Peyer's patch (tissue), 4 donors: ENCODE data around the gene RNLS. TPM values are rescaled to one million over a fixed set of nuclear protein-coding genes. Genes with fewer than 3 reads are reported as not detected.

Experiments used
- DNase-seq, 3 donors: peaks; one replicate each; pipeline ENCODE4 v3.0.0-alpha.2; 2017 to 2019
- H3K27ac ChIP-seq, 4 donors: fragments of 200-600 bp; sonication (generic); one replicate each; pipeline ENCODE4 v1.5.1; 2016 to 2019
- H3K27me3 ChIP-seq, 2 donors: fragments of 200-600 bp; sonication (generic); one replicate each; pipeline ENCODE4 v1.5.1; 2019
- H3K36me3 ChIP-seq, 3 donors: fragments of 200-600 bp; sonication (generic); one replicate each; pipeline ENCODE4 v1.5.1; 2016 to 2019
- H3K4me1 ChIP-seq, 4 donors: fragments of 200-600 bp; sonication (generic); one replicate each; pipeline ENCODE4 v1.5.1; 2016 to 2019
- H3K4me3 ChIP-seq, 4 donors: fragments of 200-600 bp; sonication (generic); 1 replicate in 3 of 4; 2 replicates in 1 of 4; pipeline ENCODE4 v1.5.1; 2016 to 2019; ENCODE audit warnings: mild to moderate bottlenecking in 1 of 4
- H3K9me3 ChIP-seq, 4 donors: fragments of 200-600 bp; sonication (generic); one replicate each; pipeline ENCODE4 v1.5.1; 2016 to 2019; ENCODE audit warnings: mild to moderate bottlenecking in 1 of 4
- POLR2A ChIP-seq, 2 donors: fragments of 450-650 bp; IDR thresholded peaks; one replicate each; pipeline ENCODE4 v1.5.1; 2017; ENCODE audit warnings: antibody characterized with exemption in 2 of 2, mild to moderate bottlenecking in 2 of 2, moderate library complexity in 2 of 2
- total RNA-seq, 4 donors: library from RNA; depleted of rRNA; stranded (reverse); fragments of >200 nt; gene quantifications; one replicate each; pipeline ENCODE4 v1.1.0, GENCODE V29; 2016
- TF ChIP-seq, protein P1 (sequence below), 6 experiments: fragments of 450-650 bp in 4 of 6; fragments of 200-600 bp in 2 of 6; sonication (generic) in 1 of 6; IDR thresholded peaks; one replicate each; pipeline ENCODE4 v1.5.1; 2017 to 2019; ENCODE audit warnings: antibody characterized with exemption in 6 of 6, mild to moderate bottlenecking in 3 of 6, moderate library complexity in 1 of 6

RNLS gene
- total RNA-seq, 4 donors from 2014 or later = 4.1 to 29.6 (median 22.6) TPM

DNA sequence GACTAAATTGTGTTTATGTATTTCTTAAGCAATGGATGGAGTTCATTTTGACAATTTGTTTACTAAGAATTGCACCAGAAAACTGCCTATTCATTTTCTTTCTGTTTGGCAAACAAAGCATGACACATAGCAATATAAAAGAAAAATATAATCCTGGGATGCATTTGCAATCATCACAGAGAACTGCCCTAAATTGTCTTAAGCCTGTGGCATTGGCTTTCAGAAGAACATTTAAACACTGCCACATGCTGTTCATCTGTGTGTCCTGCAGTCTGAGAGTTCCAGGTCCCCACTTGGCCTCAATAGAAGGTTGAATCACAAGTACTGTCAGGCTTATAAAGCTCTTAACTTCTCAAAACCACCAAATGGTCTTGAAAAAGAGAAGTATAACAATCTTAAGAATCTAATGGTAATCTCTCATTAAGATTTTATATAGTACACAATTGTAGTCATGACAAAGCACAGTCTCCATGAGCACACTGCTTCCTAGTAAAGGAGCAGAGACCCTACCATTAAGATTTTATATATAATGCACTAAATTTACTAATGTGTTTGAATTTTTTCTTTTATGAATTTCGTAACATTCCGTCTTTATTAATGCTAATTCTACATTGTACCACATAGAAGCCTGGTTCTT is 29.9 kb downstream of the RNLS start:
- no peaks in the 10 kb centered on the region for H3K9me3 ChIP-seq
- H3K27me3 ChIP-seq = no peaks in the 10 kb centered on the region
- no peaks in the 10 kb centered on the region for H3K36me3 ChIP-seq
- no peak overlapping the region for H3K4me3 ChIP-seq
- no peak overlapping the region for H3K27ac ChIP-seq
- peak in 2 of 3 donors; percentile 22 to 74 for DNase-seq
- no peaks in the 10 kb centered on the region for H3K4me1 ChIP-seq
- no peak for TF ChIP-seq POLR2A (IDR thresholded peaks at IDR 0.05)
- TF ChIP-seq, protein P1, sequence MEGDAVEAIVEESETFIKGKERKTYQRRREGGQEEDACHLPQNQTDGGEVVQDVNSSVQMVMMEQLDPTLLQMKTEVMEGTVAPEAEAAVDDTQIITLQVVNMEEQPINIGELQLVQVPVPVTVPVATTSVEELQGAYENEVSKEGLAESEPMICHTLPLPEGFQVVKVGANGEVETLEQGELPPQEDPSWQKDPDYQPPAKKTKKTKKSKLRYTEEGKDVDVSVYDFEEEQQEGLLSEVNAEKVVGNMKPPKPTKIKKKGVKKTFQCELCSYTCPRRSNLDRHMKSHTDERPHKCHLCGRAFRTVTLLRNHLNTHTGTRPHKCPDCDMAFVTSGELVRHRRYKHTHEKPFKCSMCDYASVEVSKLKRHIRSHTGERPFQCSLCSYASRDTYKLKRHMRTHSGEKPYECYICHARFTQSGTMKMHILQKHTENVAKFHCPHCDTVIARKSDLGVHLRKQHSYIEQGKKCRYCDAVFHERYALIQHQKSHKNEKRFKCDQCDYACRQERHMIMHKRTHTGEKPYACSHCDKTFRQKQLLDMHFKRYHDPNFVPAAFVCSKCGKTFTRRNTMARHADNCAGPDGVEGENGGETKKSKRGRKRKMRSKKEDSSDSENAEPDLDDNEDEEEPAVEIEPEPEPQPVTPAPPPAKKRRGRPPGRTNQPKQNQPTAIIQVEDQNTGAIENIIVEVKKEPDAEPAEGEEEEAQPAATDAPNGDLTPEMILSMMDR (IDR thresholded peaks at IDR 0.05) = peak; percentile 41 to 90 (median 80)

DNA sequence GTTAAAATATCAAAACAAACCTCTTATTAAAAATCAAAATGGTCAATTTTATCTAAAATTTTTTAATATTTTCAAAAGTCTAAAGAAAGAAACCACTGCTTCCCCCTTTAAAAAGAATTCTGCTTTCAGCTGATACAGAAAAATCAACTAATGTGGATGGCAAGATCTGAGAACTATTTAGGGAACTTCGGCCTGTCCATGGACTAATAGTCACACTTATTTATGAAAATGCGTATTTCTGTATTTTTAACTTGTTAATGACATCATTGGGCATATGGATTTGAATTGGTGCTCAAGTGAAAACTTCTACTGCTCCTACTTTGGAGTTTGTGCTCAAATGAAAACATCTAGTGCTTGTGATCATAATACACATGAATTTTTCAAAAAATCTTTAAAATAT is 31.9 kb downstream of the RNLS start:
- TF ChIP-seq POLR2A (IDR thresholded peaks at IDR 0.05) = no peak
- TF ChIP-seq, protein P1 (IDR thresholded peaks at IDR 0.05) = no peak
- DNase-seq = no peak
- no peak overlapping the region for H3K27ac ChIP-seq

DNA sequence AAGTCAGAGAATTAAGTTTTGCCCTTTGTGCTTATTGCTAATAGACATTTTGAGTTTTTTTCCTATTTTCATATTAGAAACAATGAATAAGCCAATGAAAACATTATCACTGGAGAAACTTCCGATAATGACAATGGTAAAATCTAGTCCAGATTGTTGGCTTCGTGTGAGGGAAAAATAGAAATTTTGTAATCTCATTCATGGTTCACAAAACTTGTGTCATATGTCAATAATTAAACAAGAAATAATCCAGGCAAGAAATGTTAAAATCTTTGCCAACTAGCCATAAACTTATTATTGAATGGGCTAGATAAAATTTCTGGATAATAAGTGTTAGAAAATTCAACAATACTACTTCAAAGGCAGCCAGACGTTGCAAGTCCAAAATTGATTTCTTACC is 36.6 kb downstream of the RNLS start:
- no peaks in the 10 kb centered on the region for H3K36me3 ChIP-seq
- H3K4me1 ChIP-seq = no peaks in the 10 kb centered on the region
- H3K9me3 ChIP-seq = no peaks in the 10 kb centered on the region
- no peak overlapping the region for H3K4me3 ChIP-seq
- H3K27me3 ChIP-seq = no peaks in the 10 kb centered on the region
- DNase-seq = no peak
- TF ChIP-seq, protein P1 (IDR thresholded peaks at IDR 0.05) = no peak
- TF ChIP-seq POLR2A (IDR thresholded peaks at IDR 0.05) = no peak
- no peak overlapping the region for H3K27ac ChIP-seq

More for the DNA sequence above, 31.9 kb downstream of the RNLS start:
- no peaks in the 10 kb centered on the region for H3K27me3 ChIP-seq
- H3K4me3 ChIP-seq = no peak overlapping the region
- H3K9me3 ChIP-seq = no peaks in the 10 kb centered on the region
- no peaks in the 10 kb centered on the region for H3K36me3 ChIP-seq
- no peaks in the 10 kb centered on the region for H3K4me1 ChIP-seq

DNA sequence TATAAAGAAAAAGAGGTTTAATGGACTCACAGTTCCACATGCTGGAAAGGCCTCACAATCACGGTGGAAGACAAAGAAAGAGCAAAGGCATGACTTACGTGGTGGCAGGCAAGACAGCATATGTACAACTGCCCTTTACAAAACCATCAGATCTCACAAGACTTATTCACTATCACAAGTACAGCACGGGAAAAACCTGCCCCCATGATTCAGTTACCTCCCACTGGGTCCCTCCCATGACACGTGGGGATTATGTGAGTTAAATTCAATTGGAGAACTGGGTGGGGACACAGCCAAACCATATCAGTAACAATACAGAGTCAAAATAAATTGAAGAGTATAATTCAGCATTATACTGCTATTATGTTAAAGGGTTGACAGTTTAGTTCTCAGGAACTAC is 37.8 kb downstream of the RNLS start:
- DNase-seq = no peak
- Histone ChIP-seq H3K27me3 (no peaks in the 10 kb centered on the region), H3K27ac (no peak overlapping the region), H3K4me1 (no peaks in the 10 kb centered on the region), H3K9me3 (no peaks in the 10 kb centered on the region), H3K4me3 (no peak overlapping the region), H3K36me3 (no peaks in the 10 kb centered on the region)
- no peak for TF ChIP-seq POLR2A (IDR thresholded peaks at IDR 0.05)
- TF ChIP-seq, protein P1 (IDR thresholded peaks at IDR 0.05) = no peak

DNA sequence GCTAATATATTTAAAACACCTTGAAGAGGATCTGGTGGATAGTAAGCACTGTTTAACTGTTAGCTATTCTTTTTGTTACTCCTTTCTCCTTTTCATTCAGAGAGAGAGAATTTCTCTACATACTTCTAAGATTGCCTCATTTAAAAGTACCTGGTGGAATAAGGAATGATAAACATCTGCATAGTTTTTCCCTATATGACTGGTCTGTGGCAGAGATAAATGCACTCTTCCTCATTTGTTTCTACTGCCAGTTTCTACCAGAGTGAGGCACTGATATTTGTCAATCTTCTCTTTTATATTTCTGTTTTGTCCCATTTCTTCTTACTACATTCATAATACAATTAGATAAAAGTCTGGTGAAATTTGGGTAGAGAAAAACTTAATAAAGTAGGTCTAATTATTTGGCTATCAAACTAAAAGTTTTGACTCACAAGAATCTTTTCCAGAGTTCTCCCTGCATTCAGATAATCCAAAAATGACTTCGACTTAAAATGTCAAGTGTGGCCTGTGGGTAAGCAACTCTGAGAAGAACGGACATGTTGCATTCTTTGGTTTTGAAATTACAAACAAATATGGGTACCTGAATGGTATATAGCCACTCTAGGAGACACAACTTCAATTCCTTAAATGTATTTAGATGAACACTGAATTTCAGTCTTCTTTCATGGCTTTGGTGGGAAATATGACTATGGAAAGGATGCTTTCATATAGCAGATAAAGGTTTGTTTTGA is 38.8 kb downstream of the RNLS start:
- no peak overlapping the region for H3K27ac ChIP-seq
- no peak for TF ChIP-seq POLR2A (IDR thresholded peaks at IDR 0.05)
- TF ChIP-seq, protein P1 (IDR thresholded peaks at IDR 0.05) = no peak
- H3K36me3 ChIP-seq = no peaks in the 10 kb centered on the region
- H3K9me3 ChIP-seq = no peaks in the 10 kb centered on the region
- no peaks in the 10 kb centered on the region for H3K4me1 ChIP-seq
- no peak for DNase-seq
- no peaks in the 10 kb centered on the region for H3K27me3 ChIP-seq
- no peak overlapping the region for H3K4me3 ChIP-seq
